Measurements from ENCODE around the gene ZNF407. TPM values are rescaled to one million over a fixed set of nuclear protein-coding genes. Genes with fewer than 3 reads are reported as not detected.

The ZNF407 gene
- total RNA-seq, 1 donor from 2014 or later, result 10.7 TPM

GRCh38 chr18:74873629-74874028 is 276.0 kb downstream of the ZNF407 start:
- DNase-seq (ENCODE audit: missing footprints), result no peak
- intact Hi-C loops (cut with DNase I), result no loop called here
- peak; percentile 40 for ATAC-seq

DNA sequence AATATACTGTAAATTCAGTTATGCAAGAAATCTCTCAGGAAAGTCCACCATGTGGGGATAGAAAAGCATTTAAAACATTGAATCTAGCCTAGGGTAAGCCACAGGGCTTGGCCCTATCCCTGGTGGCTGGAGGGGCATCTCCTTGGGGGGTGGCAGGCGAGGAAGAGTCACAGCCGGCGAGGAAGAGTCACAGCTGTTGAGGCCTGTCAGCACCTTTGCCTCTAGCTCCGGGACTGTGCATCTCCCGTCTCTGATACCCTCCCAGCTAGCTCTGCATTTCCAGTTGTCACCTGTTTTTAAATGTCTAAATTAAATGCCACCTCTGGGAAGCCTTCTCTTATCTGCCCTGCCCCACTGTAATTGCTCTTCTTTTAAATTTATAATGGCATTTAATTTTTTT is 276.7 kb downstream of the ZNF407 start:
- ATAC-seq, result no peak
- DNase-seq (ENCODE audit: missing footprints), result no peak
- intact Hi-C loops (cut with DNase I), result no loop called here

GRCh38 chr18:74876630-74877243 is 279.1 kb downstream of the ZNF407 start:
- no peak for ATAC-seq
- no peak for DNase-seq (ENCODE audit: missing footprints)
- intact Hi-C loops (cut with DNase I), result no loop called here

GRCh38 chr18:74878267-74878666 is 280.6 kb downstream of the ZNF407 start:
- ATAC-seq, result no peak
- no peak for DNase-seq (ENCODE audit: missing footprints)
- intact Hi-C loops (cut with DNase I), result no loop called here

DNA sequence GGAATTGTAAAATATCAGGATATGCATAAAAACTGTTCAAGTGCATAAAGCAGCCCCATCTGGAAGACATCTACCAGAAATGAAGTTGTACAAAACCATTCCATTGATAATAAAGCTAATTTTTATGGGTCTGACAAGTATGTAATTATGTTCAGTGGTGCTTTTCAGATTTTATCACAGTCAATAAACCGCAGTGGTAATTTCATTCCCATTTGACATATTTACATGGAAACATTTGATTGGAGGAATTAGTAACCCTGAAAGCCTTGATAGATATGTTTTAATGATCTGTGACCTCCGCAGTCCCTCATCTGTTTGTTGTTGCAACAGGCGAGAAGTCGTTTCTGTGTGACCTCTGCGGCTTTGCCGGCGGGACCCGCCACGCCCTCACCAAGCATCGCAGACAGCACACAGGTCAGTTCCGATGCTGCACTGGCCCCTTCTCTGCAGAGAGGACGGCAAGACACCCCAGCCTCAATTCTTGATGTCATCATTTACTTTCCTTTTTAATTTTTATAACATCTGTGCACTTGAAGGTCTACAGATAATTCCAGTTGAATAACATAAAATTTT is 283.1 kb downstream of the ZNF407 start:
- intact Hi-C loops (cut with DNase I), result no loop called here
- ATAC-seq (no peak), DNase-seq (ENCODE audit: missing footprints) (no peak)

- intact Hi-C loops (cut with DNase I), result loop anchor here (10.0 kb wide), 2 partner anchors 237 to 323 kb away; partner anchors contain the start of gene TSHZ1
- peak; percentile 85 for ATAC-seq
- no peak for DNase-seq (ENCODE audit: missing footprints)
Measured at GRCh38 chr18:74892066-74892627, 294.5 kb downstream of the ZNF407 start.

DNA sequence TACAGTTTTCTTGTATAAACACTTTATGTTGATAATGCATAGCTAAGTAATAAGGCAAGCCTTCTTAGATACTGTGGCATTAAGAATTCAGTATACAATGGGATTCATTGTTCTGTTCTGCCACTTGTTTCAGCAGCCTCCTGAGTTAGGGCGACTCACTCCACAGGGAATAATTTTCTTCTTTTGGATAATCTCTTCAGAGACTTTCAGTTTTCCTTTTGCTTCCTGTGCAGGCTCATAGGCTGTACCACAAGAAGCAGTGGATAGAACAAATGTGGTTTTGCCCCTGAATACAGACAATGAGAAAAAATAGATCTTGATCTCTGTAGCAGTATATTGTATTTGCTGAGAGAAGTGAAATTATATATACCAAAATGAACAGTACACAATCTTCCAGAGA is 298.0 kb downstream of the ZNF407 start:
- ATAC-seq (no peak), DNase-seq (ENCODE audit: missing footprints) (no peak)
- intact Hi-C loops (cut with DNase I), result loop anchor here (5.0 to 10.0 kb wide), 3 partner anchors 241 to 582 kb away; partner anchors contain the start of gene TSHZ1

DNA sequence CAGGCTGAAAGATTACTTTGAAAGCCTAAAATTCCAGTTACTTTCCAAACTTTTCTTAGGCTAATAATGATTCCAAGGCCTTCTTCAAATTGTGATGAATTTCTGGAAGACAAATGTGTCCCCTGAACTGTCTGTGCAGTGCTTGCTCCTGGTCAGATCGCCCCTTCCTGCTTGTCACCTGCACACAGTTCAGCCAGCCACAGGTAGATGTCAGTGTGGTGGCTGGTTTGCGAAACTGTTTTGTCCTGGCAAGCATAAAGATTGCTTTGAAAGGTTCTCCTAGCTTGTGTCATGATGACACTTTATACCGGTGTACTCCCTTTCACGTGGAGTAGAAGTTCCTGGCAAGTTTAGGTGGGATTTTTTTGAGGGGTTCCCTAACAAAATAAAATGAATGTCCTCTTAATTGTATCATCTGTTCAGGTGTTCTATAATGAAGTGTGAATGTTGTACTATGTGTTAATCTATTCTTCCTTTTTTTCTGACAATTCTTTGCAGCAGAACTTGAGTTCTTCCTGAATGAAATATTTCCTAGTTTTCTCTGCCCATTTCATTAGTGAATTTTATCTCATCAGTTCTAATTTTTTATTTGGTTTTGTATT is 298.8 kb downstream of the ZNF407 start:
- DNase-seq (ENCODE audit: missing footprints), result no peak
- intact Hi-C loops (cut with DNase I), result loop anchor here (5.0 to 10.0 kb wide), 3 partner anchors 242 to 581 kb away; partner anchors contain the start of gene TSHZ1
- peak; percentile 52 for ATAC-seq

DNA sequence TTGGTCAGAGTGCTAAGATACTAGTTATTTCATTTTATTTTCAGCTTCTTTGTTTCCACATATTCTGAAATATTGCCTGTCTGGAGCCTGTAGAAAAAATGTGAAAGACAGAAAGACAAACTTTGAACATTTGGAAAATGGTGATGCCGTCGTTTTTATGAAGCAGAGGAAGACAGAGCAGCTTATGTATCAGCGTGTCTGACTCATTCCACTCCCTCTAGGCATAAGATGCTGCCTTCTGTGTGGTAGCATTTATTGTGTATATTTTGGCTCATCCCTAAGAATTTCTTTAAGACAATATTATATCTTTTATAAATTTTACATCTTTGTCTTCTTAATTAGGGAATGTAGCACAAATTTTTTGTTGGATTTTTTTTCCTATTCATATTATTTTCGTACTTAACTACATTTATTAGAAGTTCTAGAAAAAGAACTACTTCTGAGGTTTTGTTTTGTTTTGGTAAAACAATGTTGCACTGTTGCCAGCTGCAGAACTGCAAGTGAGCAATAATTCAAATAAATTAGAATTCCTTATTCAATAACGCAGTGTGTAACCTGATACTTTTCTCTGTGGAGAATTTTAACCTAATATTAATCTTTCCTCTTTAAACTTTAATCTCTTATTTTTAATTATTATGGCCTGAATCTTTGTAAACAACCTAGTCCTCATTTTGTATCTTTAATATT is 300.4 kb downstream of the ZNF407 start:
- ATAC-seq (no peak), DNase-seq (ENCODE audit: missing footprints) (no peak)
- intact Hi-C loops (cut with DNase I), result loop anchor here (5.0 to 10.0 kb wide), 3 partner anchors 243 to 579 kb away; partner anchors contain the start of gene TSHZ1

- intact Hi-C loops (cut with DNase I), result loop anchor here (5.0 to 10.0 kb wide), 3 partner anchors 244 to 578 kb away; partner anchors contain the start of gene TSHZ1
- ATAC-seq (no peak), DNase-seq (ENCODE audit: missing footprints) (no peak)
Measured at GRCh38 chr18:74898965-74899364, 301.3 kb downstream of the ZNF407 start.

DNA sequence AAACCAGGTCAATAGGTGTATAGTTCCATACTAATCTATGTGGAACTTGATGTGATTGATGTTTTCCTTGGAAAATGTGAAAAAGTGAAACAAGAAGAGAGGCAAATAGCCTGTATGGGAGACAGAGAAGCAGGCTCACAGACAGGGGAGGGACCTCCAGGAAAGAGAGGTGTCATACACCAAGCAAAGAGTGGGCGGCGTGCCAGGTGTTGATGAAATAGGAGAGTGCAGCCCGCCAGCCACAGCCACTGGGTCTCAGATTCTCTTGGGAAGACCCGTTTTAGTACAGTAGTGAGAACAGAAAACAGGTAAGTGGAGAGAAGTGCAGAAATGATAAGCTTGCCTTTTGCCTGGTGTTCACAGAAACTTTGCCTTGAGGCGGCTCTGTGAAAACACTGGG is 301.9 kb downstream of the ZNF407 start:
- ATAC-seq, result no peak
- intact Hi-C loops (cut with DNase I), result loop anchor here (5.0 to 10.0 kb wide), 3 partner anchors 245 to 578 kb away; partner anchors contain the start of gene TSHZ1
- peak; percentile 74 for DNase-seq (ENCODE audit: missing footprints)

- ATAC-seq (no peak), DNase-seq (ENCODE audit: missing footprints) (no peak)
- intact Hi-C loops (cut with DNase I), result no loop called here
Measured at GRCh38 chr18:74901362-74902146, 303.9 kb downstream of the ZNF407 start.

- intact Hi-C loops (cut with DNase I), result no loop called here
- ATAC-seq (no peak), DNase-seq (ENCODE audit: missing footprints) (no peak)
Measured at GRCh38 chr18:74902147-74902455, 304.4 kb downstream of the ZNF407 start.

GRCh38 chr18:74905247-74905646 is 307.6 kb downstream of the ZNF407 start:
- DNase-seq (ENCODE audit: missing footprints) (no peak), ATAC-seq (no peak)
- intact Hi-C loops (cut with DNase I), result no loop called here

- no peak for ATAC-seq
- no peak for DNase-seq (ENCODE audit: missing footprints)
- intact Hi-C loops (cut with DNase I), result no loop called here
Measured at GRCh38 chr18:74906184-74906583, 308.5 kb downstream of the ZNF407 start.

DNA sequence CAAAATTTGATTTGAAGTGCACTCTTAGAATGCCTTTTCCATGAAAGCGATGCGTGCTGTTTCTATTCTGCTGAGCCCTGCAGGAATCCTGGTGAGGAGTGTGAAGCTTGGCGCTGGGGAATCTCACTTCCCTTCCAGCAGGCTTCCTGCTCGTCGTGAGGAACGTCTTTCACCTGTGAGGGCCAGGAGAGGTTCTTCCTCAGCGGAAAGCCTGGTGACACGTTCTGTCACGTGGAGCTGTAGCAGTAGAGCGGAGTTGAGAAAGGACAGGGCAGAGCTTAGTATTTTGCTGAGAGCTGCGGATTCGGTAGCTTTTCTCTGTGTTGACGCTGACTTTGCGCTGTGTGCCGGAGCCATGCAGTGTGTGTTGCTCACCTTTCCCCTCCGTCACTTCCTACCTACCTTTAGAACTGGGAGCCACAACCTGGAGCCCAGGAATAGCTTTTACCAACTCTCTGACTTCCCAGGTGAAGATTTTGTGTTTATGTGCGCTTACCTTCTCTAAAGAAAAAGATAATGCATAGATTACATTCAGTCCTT is 316.5 kb downstream of the ZNF407 start:
- intact Hi-C loops (cut with DNase I), result no loop called here
- ATAC-seq (no peak), DNase-seq (ENCODE audit: missing footprints) (no peak)

DNA sequence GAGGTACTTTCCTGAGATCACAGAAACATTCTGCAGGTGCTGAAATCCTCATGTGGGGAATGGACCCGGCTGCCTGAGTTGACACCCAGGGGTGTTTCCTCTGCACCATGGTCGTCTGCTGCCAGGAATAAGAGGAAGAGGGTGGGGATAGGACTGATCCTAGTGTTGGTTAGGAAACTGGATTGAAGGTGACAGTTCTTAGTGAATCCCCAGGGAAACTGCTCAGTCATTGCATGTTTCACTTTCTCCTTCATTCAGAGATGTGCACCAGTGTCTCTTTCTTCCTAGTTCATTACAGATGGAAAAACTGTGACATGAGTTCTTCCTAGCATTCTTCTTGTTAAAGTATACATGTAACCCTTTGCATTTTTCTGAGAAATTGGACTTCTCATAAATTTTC is 317.0 kb downstream of the ZNF407 start:
- no peak for DNase-seq (ENCODE audit: missing footprints)

GRCh38 chr18:74916773-74917393 is 319.2 kb downstream of the ZNF407 start:
- no peak for ATAC-seq
- no peak for DNase-seq (ENCODE audit: missing footprints)
- intact Hi-C loops (cut with DNase I), result no loop called here

More for the DNA sequence above, 317.0 kb downstream of the ZNF407 start:
- ATAC-seq, result no peak
- intact Hi-C loops (cut with DNase I), result no loop called here
